Measurements from ENCODE around the gene TBK1.

TBK1 gene

GRCh38 chr12:64468966-64469365 is 17.0 kb downstream of the TBK1 start:
- TF ChIP-seq SNAI2 (CRISPR knock-in tag; IDR thresholded peaks at IDR 0.05), result no peak
- TF ChIP-seq, protein P1, sequence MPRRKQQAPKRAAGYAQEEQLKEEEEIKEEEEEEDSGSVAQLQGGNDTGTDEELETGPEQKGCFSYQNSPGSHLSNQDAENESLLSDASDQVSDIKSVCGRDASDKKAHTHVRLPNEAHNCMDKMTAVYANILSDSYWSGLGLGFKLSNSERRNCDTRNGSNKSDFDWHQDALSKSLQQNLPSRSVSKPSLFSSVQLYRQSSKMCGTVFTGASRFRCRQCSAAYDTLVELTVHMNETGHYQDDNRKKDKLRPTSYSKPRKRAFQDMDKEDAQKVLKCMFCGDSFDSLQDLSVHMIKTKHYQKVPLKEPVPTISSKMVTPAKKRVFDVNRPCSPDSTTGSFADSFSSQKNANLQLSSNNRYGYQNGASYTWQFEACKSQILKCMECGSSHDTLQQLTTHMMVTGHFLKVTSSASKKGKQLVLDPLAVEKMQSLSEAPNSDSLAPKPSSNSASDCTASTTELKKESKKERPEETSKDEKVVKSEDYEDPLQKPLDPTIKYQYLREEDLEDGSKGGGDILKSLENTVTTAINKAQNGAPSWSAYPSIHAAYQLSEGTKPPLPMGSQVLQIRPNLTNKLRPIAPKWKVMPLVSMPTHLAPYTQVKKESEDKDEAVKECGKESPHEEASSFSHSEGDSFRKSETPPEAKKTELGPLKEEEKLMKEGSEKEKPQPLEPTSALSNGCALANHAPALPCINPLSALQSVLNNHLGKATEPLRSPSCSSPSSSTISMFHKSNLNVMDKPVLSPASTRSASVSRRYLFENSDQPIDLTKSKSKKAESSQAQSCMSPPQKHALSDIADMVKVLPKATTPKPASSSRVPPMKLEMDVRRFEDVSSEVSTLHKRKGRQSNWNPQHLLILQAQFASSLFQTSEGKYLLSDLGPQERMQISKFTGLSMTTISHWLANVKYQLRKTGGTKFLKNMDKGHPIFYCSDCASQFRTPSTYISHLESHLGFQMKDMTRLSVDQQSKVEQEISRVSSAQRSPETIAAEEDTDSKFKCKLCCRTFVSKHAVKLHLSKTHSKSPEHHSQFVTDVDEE (CRISPR knock-in tag; IDR thresholded peaks at IDR 0.05), result no peak
- TF ChIP-seq CSDC2 (CRISPR knock-in tag; IDR thresholded peaks at IDR 0.05), result no peak
- TF ChIP-seq, protein P2, sequence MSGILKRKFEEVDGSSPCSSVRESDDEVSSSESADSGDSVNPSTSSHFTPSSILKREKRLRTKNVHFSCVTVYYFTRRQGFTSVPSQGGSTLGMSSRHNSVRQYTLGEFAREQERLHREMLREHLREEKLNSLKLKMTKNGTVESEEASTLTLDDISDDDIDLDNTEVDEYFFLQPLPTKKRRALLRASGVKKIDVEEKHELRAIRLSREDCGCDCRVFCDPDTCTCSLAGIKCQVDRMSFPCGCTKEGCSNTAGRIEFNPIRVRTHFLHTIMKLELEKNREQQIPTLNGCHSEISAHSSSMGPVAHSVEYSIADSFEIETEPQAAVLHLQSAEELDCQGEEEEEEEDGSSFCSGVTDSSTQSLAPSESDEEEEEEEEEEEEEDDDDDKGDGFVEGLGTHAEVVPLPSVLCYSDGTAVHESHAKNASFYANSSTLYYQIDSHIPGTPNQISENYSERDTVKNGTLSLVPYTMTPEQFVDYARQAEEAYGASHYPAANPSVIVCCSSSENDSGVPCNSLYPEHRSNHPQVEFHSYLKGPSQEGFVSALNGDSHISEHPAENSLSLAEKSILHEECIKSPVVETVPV (CRISPR knock-in tag; IDR thresholded peaks at IDR 0.05), result no peak
- no peak for TF ChIP-seq ZNF8 (CRISPR knock-in tag; IDR thresholded peaks at IDR 0.05)
- no peak for TF ChIP-seq ISL1 (CRISPR knock-in tag; IDR thresholded peaks at IDR 0.05)
- no peak for TF ChIP-seq ARNTL (CRISPR knock-in tag; IDR thresholded peaks at IDR 0.05; ENCODE audit: borderline replicate concordance, low read depth)
- TF ChIP-seq OSR1 (CRISPR knock-in tag; IDR thresholded peaks at IDR 0.05), result no peak
- no peak for TF ChIP-seq TCF4 (CRISPR knock-in tag; IDR thresholded peaks at IDR 0.05; ENCODE audit: borderline replicate concordance)
- TF ChIP-seq TOX (CRISPR knock-in tag; IDR thresholded peaks at IDR 0.05; ENCODE audit: borderline replicate concordance), result no peak
- no peak for TF ChIP-seq BACH2 (CRISPR knock-in tag; IDR thresholded peaks at IDR 0.05; ENCODE audit: borderline replicate concordance)
- TF ChIP-seq RARB (CRISPR knock-in tag; IDR thresholded peaks at IDR 0.05), result no peak
- TF ChIP-seq PPARA (CRISPR knock-in tag; IDR thresholded peaks at IDR 0.05; ENCODE audit: borderline replicate concordance), result no peak
- TF ChIP-seq, protein P3, sequence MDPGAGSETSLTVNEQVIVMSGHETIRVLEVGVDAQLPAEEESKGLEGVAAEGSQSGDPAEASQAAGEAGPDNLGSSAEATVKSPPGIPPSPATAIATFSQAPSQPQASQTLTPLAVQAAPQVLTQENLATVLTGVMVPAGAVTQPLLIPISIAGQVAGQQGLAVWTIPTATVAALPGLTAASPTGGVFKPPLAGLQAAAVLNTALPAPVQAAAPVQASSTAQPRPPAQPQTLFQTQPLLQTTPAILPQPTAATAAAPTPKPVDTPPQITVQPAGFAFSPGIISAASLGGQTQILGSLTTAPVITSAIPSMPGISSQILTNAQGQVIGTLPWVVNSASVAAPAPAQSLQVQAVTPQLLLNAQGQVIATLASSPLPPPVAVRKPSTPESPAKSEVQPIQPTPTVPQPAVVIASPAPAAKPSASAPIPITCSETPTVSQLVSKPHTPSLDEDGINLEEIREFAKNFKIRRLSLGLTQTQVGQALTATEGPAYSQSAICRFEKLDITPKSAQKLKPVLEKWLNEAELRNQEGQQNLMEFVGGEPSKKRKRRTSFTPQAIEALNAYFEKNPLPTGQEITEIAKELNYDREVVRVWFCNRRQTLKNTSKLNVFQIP (CRISPR knock-in tag; IDR thresholded peaks at IDR 0.05; ENCODE audit: borderline replicate concordance, low read depth), result no peak
- no peak for ATAC-seq

GRCh38 chr12:64469455-64470142 is 17.7 kb downstream of the TBK1 start:
- no peak for TF ChIP-seq ZC3H10 (CRISPR knock-in tag; IDR thresholded peaks at IDR 0.05)
- ATAC-seq, result no peak

DNA sequence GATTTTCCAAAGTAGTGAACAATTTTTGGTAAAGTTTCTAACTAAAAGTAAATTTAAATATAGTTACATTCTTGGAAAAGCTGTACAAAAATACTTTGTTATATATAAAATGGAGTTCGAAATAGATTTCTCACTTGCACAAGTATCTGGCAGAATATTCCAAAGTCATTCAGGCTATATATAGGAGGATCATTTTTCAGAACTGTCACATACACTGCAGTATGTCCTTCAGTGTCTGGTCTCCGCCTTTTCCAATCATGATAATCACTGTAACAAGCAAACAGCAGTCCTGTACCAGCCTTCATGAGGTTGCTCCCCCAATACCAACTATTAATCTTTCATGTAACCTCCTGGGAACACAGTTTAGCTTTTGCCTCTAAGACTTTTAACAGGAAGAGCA is 18.6 kb downstream of the TBK1 start:
- ATAC-seq, result no peak
- TF ChIP-seq PPARA (CRISPR knock-in tag; IDR thresholded peaks at IDR 0.05; ENCODE audit: borderline replicate concordance), result no peak
- TF ChIP-seq SNAI2 (CRISPR knock-in tag; IDR thresholded peaks at IDR 0.05), result no peak
- no peak for TF ChIP-seq TCF4 (CRISPR knock-in tag; IDR thresholded peaks at IDR 0.05; ENCODE audit: borderline replicate concordance)
- no peak for TF ChIP-seq BACH2 (CRISPR knock-in tag; IDR thresholded peaks at IDR 0.05; ENCODE audit: borderline replicate concordance)
- no peak for TF ChIP-seq ZFP3 (CRISPR knock-in tag; IDR thresholded peaks at IDR 0.05)
- no peak for TF ChIP-seq TOX (CRISPR knock-in tag; IDR thresholded peaks at IDR 0.05; ENCODE audit: borderline replicate concordance)
- TF ChIP-seq, protein P4, sequence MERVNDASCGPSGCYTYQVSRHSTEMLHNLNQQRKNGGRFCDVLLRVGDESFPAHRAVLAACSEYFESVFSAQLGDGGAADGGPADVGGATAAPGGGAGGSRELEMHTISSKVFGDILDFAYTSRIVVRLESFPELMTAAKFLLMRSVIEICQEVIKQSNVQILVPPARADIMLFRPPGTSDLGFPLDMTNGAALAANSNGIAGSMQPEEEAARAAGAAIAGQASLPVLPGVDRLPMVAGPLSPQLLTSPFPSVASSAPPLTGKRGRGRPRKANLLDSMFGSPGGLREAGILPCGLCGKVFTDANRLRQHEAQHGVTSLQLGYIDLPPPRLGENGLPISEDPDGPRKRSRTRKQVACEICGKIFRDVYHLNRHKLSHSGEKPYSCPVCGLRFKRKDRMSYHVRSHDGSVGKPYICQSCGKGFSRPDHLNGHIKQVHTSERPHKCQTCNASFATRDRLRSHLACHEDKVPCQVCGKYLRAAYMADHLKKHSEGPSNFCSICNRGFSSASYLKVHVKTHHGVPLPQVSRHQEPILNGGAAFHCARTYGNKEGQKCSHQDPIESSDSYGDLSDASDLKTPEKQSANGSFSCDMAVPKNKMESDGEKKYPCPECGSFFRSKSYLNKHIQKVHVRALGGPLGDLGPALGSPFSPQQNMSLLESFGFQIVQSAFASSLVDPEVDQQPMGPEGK (CRISPR knock-in tag; IDR thresholded peaks at IDR 0.05; ENCODE audit: borderline replicate concordance), result no peak
- TF ChIP-seq, protein P2 (CRISPR knock-in tag; IDR thresholded peaks at IDR 0.05), result no peak
- TF ChIP-seq, protein P3 (CRISPR knock-in tag; IDR thresholded peaks at IDR 0.05; ENCODE audit: borderline replicate concordance, low read depth), result no peak
- TF ChIP-seq ZNF70 (CRISPR knock-in tag; IDR thresholded peaks at IDR 0.05), result no peak
- no peak for TF ChIP-seq ARNTL (CRISPR knock-in tag; IDR thresholded peaks at IDR 0.05; ENCODE audit: borderline replicate concordance, low read depth)
- TF ChIP-seq RARB (CRISPR knock-in tag; IDR thresholded peaks at IDR 0.05), result no peak
- TF ChIP-seq CSDC2 (CRISPR knock-in tag; IDR thresholded peaks at IDR 0.05), result no peak
- TF ChIP-seq ZC3H10 (CRISPR knock-in tag; IDR thresholded peaks at IDR 0.05), result no peak
- TF ChIP-seq OSR1 (CRISPR knock-in tag; IDR thresholded peaks at IDR 0.05), result no peak
